Type B pancreatic cell (in vitro differentiated cells): ENCODE results near the gene FBXO27. TPM values are rescaled to one million over a fixed set of nuclear protein-coding genes. Genes with fewer than 3 reads are reported as not detected.
"Not testable (repeated sequence)": the region's sequence is repeated elsewhere in the genome, so short reads cannot be mapped to it uniquely, and the experiment has no call there.

ENCODE experiments used
- DNase-seq: peaks from one replicate; pipeline ENCODE4 v3.0.0; 2021; ENCODE audit warnings: mixed read lengths; ENCODE audit not compliant: unreplicated experiment; ENCODE audit errors: extremely low spot score
- H3K27ac Mint-ChIP-seq: 2 replicates; pipeline ENCODE4 v1.8.0; 2021; ENCODE audit warnings: mild to moderate bottlenecking, mixed read lengths
- H3K27me3 Mint-ChIP-seq: 2 replicates; pipeline ENCODE4 v1.8.0; 2021; ENCODE audit warnings: mixed read lengths
- H3K36me3 Mint-ChIP-seq: 2 replicates; pipeline ENCODE4 v1.8.0; 2021; ENCODE audit warnings: mixed read lengths
- H3K4me1 Mint-ChIP-seq: one replicate; pipeline ENCODE4 v1.8.0; 2021; ENCODE audit warnings: mixed read lengths; ENCODE audit not compliant: unreplicated experiment
- H3K4me3 Mint-ChIP-seq: 2 replicates; pipeline ENCODE4 v1.8.0; 2021; ENCODE audit warnings: mild to moderate bottlenecking, mixed read lengths
- H3K9me3 Mint-ChIP-seq: 2 replicates; pipeline ENCODE4 v1.8.0; 2021; ENCODE audit warnings: mixed read lengths
- CTCF ChIP-seq: fragments of 200-600 bp; sonication (generic); conservative IDR thresholded peaks from 2 replicates; pipeline ENCODE4 v1.5.0; 2021; ENCODE audit warnings: antibody characterized with exemption, mild to moderate bottlenecking
- total RNA-seq: library from RNA; stranded (reverse); gene quantifications from 2 replicates; pipeline ENCODE4 v1.2.1, GENCODE V29; 2021; ENCODE audit warnings: low replicate concordance

The FBXO27 gene
- total RNA-seq, 1 donor from 2014 or later = 8.2 TPM

- no peak for TF ChIP-seq CTCF
- no peaks in the 10 kb centered on the region for H3K36me3 Mint-ChIP-seq
Observed at GRCh38 chr19:39074205-39074692, 41.9 kb upstream of the FBXO27 start.

GRCh38 chr19:39070888-39071287 lies 38.5 kb upstream of the FBXO27 start:
- Mint-ChIP-seq H3K4me3 (no peak overlapping the region), H3K27me3 (peaks cover 6% of the 10 kb centered on the region), H3K9me3 (no peaks in the 10 kb centered on the region), H3K36me3 (no peaks in the 10 kb centered on the region), H3K4me1 (no peaks in the 10 kb centered on the region), H3K27ac (no peak overlapping the region)
- no peak for DNase-seq
- no peak for TF ChIP-seq CTCF

More at GRCh38 chr19:39074205-39074692, 41.9 kb upstream of the FBXO27 start:
- no peaks in the 10 kb centered on the region for H3K9me3 Mint-ChIP-seq
- H3K27me3 Mint-ChIP-seq = peaks cover 6% of the 10 kb centered on the region
- no peak overlapping the region for H3K4me3 Mint-ChIP-seq
- DNase-seq = no peak
- H3K27ac Mint-ChIP-seq = no peak overlapping the region
- no peaks in the 10 kb centered on the region for H3K4me1 Mint-ChIP-seq

GRCh38 chr19:39068259-39068658 lies 35.9 kb upstream of the FBXO27 start:
- H3K36me3 Mint-ChIP-seq, H3K4me1 Mint-ChIP-seq, H3K4me3 Mint-ChIP-seq, DNase-seq, H3K27ac Mint-ChIP-seq, H3K27me3 Mint-ChIP-seq, H3K9me3 Mint-ChIP-seq: not testable (repeated sequence)

GRCh38 chr19:39067104-39067503 lies 34.8 kb upstream of the FBXO27 start:
- no peak for TF ChIP-seq CTCF
- peaks cover 4% of the 10 kb centered on the region for H3K27me3 Mint-ChIP-seq
- no peak overlapping the region for H3K4me3 Mint-ChIP-seq
- DNase-seq = no peak
- H3K4me1 Mint-ChIP-seq = no peaks in the 10 kb centered on the region
- H3K36me3 Mint-ChIP-seq = no peaks in the 10 kb centered on the region
- no peak overlapping the region for H3K27ac Mint-ChIP-seq
- H3K9me3 Mint-ChIP-seq = no peaks in the 10 kb centered on the region

GRCh38 chr19:39065928-39066327 lies 33.6 kb upstream of the FBXO27 start:
- Mint-ChIP-seq H3K27me3 (peaks cover 4% of the 10 kb centered on the region), H3K4me3 (no peak overlapping the region), H3K36me3 (no peaks in the 10 kb centered on the region), H3K9me3 (no peaks in the 10 kb centered on the region), H3K27ac (no peak overlapping the region), H3K4me1 (no peaks in the 10 kb centered on the region)
- no peak for TF ChIP-seq CTCF
- DNase-seq = no peak

GRCh38 chr19:39064405-39064804 lies 32.1 kb upstream of the FBXO27 start:
- Mint-ChIP-seq H3K27ac (no peak overlapping the region), H3K36me3 (no peaks in the 10 kb centered on the region), H3K4me3 (no peak overlapping the region), H3K27me3 (peaks cover 4% of the 10 kb centered on the region), H3K4me1 (no peaks in the 10 kb centered on the region), H3K9me3 (no peaks in the 10 kb centered on the region)
- DNase-seq = no peak
- TF ChIP-seq CTCF = no peak
